Astrocyte (in vitro differentiated cells and primary cell): ENCODE measurements around the gene HOXA5.

Experiments
- EZH2 ChIP-seq: IDR thresholded peaks from 2 replicates; pipeline ENCODE4 v1.6.1; 2012; ENCODE audit warnings: mild to moderate bottlenecking, low read length, inconsistent platforms; ENCODE audit not compliant: insufficient read depth
- TF ChIP-seq, protein P1 (sequence below): IDR thresholded peaks from 2 replicates; pipeline ENCODE4 v1.5.1; 2011; ENCODE audit warnings: low read depth, mild to moderate bottlenecking, inconsistent platforms, low read length, moderate library complexity; ENCODE audit not compliant: insufficient read depth

DNA sequence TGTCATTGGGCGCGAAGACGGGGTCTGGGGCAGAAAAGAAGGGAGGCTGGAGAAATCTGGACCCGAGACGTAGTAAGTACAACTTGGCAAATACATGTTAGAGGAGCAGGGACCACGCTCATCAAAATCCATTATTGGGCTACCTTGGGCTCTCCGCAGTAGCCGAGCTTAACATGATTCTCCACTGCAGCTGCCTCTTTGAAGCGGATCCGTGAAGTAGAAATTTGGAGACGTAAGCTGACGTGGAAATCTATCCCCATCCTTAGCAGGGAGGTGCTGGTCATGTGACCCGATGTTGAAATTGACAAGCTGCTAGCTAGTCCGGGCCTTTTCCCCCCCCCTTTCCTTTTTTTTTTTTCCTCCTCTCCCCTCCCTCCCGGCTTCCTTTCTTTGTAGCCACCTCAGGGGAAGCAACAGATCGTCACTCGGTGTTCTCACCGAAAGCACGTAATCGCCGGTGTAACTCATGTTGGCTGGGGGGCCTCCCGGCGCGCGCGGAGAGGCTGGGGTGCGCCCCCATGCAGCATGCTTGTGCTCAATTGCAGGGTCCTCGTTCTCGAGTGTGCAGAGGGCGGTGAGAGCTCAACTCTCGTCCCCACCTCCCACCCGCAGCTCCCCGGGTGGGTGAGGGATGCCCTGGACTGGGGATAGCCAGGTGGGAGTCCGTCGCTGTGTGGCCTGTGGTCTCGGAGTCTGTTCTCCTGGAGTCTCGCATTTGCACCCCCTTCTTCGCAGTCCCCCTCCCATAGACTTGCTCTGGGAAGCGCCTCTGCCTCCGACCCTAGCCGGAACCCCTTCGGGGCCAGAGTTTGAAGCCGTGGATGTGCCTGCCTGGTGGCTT is 41.8 kb upstream of the HOXA5 start, which contains the start of gene HOXA11:
- TF ChIP-seq, protein P1, sequence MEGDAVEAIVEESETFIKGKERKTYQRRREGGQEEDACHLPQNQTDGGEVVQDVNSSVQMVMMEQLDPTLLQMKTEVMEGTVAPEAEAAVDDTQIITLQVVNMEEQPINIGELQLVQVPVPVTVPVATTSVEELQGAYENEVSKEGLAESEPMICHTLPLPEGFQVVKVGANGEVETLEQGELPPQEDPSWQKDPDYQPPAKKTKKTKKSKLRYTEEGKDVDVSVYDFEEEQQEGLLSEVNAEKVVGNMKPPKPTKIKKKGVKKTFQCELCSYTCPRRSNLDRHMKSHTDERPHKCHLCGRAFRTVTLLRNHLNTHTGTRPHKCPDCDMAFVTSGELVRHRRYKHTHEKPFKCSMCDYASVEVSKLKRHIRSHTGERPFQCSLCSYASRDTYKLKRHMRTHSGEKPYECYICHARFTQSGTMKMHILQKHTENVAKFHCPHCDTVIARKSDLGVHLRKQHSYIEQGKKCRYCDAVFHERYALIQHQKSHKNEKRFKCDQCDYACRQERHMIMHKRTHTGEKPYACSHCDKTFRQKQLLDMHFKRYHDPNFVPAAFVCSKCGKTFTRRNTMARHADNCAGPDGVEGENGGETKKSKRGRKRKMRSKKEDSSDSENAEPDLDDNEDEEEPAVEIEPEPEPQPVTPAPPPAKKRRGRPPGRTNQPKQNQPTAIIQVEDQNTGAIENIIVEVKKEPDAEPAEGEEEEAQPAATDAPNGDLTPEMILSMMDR = no peak
- no peak for TF ChIP-seq EZH2
